Kidney glomerular epithelial cell (primary cell): Measurements from ENCODE around the gene MGMT.

Source experiments
- DNase-seq: peaks from one replicate; lab custom pipeline; 2025; lab: John Stamatoyannopoulos, UW

Gene MGMT

GRCh38 chr10:129690248-129691070 is 223.4 kb downstream of the MGMT start:
- DNase-seq: no peak

DNA sequence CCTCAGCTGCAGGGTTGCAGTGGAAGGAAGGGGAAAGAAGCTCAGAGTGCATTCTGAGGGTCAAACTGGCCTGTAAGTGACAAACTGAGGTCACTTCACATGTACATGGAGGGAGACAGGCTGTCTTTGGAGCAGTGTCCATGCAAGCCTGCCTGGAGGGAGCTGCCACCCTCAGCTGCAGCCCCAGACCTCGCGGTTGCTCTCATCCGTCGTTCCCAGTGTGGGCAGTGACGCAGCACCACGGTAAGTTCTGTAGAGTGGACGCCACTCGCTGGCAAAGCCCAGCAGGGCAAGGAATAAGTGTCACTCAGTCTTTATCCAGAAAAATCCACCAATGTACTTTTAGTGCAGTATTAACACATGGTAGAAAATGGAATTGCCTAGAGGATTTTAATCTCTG is 225.7 kb downstream of the MGMT start:
- no peak for DNase-seq

GRCh38 chr10:129693382-129693781 is 226.3 kb downstream of the MGMT start:
- no peak for DNase-seq

- no peak for DNase-seq
These were observed 227.1 kb downstream of the MGMT start for GRCh38 chr10:129694184-129694583.

DNA sequence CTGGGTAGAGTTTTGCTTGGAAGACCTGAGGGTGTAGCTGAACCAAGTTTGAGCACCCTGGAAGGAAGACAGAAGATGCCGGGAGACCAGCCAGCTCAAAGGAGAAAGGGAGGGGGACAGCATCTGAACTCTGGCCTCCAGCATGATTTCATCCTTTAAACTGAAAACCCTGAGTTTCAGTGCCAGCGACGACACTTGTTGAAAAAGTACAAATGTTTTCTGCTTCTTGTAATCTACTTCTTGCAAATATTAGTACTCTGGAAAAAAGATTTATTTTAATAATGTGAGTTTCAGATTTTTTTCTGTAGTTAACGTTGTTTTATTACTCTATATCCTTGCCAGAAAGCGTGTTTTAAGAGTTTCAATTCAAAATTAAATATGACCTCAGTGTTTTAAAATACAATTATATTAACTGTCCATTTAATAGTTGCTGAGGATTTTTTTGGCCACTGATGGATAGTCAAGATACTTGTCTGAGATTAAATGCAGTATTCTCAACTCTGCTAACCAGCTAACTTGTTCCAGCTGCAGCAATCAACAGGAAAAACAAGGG is 227.7 kb downstream of the MGMT start:
- DNase-seq: no peak

GRCh38 chr10:129695671-129696070 is 228.6 kb downstream of the MGMT start:
- DNase-seq: no peak

GRCh38 chr10:129696636-129697035 is 229.6 kb downstream of the MGMT start:
- no peak for DNase-seq

- DNase-seq: no peak
These were observed 230.6 kb downstream of the MGMT start for GRCh38 chr10:129697463-129698247.

- no peak for DNase-seq
These were observed 232.8 kb downstream of the MGMT start for GRCh38 chr10:129699722-129700340.

DNA sequence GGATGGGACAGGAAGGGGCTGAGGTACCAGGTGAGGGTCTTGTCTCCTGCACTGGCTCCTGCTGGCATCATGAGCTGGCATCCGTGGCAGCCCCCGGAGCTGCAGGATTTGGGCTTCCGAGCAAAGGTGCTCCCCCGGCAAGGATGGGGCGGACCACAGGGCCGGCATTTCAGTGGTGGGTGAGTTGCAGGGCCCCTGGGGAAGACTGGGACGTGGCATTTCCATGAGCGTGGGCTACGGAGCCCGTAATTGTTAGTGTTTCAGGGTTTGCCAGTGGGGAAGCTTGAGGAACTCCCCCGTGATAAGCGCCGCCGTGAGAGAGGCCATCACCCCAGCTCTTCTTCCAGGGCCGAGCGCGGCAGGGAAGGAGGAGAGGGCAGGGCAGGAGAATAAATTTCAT is 235.6 kb downstream of the MGMT start:
- DNase-seq: no peak

DNA sequence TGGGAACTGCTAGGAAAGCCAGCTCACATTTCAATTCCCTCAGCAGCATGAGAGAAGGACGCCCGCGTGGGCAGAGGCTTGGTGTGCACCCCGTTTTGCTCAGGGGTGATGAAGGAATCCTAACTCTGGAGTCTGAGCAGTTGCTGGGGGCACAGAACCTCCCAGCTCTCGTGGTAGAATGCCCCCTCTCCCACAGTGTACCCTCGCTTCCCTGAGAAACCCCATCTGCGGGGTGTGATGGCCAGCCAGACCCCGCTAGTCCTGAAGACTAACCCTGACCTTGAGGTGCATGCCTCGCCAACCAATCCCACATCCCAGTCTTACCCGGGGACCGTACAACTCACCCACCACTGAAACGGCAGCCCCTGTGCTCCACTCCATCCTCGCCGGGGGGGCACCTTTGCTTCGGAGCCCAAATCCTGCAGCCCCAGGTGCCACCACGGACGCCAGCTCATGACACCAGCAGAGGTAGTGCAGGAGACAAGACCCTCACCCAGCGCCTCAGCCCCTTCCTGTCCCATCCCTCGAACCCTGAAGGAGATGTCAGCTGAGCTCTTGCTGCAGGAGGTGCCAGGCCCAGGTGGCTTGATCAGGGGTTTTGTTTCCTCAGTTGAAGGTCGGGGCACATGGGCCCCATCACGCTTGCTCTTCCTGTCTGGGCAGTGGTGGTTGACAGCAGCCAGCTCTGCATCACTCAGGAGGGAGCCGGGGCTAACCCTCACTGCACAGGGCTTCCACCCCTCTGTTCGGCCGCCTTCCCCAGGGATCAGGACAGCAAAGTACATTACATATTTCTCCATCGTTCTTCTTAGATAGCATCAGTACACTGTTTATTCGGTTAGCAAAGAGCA is 236.5 kb downstream of the MGMT start:
- DNase-seq: no peak

GRCh38 chr10:129704225-129704624 is 237.2 kb downstream of the MGMT start:
- DNase-seq: no peak

- no peak for DNase-seq
These were observed 237.9 kb downstream of the MGMT start for GRCh38 chr10:129704786-129705525.

DNA sequence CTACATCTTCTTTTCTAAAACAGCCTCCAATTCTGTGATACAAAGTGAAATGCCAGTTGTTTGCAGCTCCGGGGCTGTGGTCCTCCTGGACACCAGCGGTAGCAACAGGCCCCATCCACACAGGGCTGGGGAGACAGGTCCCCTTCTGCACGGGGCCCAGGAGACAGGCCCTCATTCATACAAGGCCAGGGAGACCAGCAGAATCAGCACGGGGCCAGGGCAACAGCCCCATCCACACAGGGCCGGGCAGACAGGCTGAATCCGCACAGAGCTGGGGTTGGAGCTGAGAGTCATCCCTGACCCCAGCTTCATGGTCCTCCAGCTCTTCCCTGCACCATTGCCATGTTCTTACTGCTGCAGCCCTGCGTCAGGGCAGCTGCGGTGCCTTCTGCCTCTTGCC is 238.6 kb downstream of the MGMT start:
- DNase-seq: no peak

- DNase-seq: no peak
These were observed 239.0 kb downstream of the MGMT start for GRCh38 chr10:129706081-129706480.

- no peak for DNase-seq
These were observed 239.5 kb downstream of the MGMT start for GRCh38 chr10:129706523-129706922.

GRCh38 chr10:129707406-129708388 is 240.7 kb downstream of the MGMT start:
- DNase-seq: no peak

DNA sequence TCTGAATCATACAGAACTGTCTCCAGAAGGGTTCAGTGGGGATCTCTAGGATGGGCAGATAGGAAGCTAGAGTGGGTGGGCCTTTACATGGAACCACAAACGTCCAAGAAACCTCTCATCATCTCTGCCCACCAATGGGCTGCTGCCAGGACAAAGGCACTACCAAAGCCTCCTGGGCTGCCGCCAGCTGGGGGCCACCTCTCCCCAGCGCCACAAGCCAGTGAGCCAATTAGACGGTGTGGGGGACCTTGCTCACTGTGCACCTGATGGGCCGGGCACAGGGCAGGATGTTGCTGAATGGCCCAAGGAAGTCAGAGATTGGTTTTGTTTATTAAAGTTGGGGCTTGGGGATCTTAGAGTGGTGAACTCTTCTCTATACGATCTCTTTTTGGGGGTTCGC is 242.1 kb downstream of the MGMT start:
- no peak for DNase-seq

GRCh38 chr10:129709627-129710509 is 242.8 kb downstream of the MGMT start:
- no peak for DNase-seq
